ENCODE data around the gene COQ8A.
"Not testable (repeated sequence)": the region's sequence is repeated elsewhere in the genome, so short reads cannot be mapped to it uniquely, and the experiment has no call there.

COQ8A gene

GRCh38 chr1:226929260-226930111 is 10.6 kb upstream of the COQ8A start:
- not testable (repeated sequence) for DNase-seq

GRCh38 chr1:226934483-226935237 is 5.4 kb upstream of the COQ8A start:
- no peak for DNase-seq

GRCh38 chr1:226937940-226938725 is 2.0 kb upstream of the COQ8A start:
- no peak for DNase-seq

- DNase-seq = no peak
Observed at GRCh38 chr1:226938903-226939437, 1.1 kb upstream of the COQ8A start.

- peak; percentile 68 to 73 for DNase-seq
Observed at GRCh38 chr1:226939438-226940028, 561 bp upstream of the COQ8A start.

- no peak for DNase-seq
Observed at GRCh38 chr1:226940806-226941067, 643 bp downstream of the COQ8A start.

- no peak for DNase-seq
Observed at GRCh38 chr1:226942392-226942791, 2.3 kb downstream of the COQ8A start.

- no peak for DNase-seq
Observed at GRCh38 chr1:226943156-226943555, 3.1 kb downstream of the COQ8A start.

- no peak for DNase-seq
Observed at GRCh38 chr1:226943927-226944326, 3.8 kb downstream of the COQ8A start.

GRCh38 chr1:226945106-226945857 is 5.2 kb downstream of the COQ8A start:
- DNase-seq = no peak

GRCh38 chr1:226945858-226946245 is 5.8 kb downstream of the COQ8A start:
- no peak for DNase-seq

GRCh38 chr1:226946285-226946684 is 6.2 kb downstream of the COQ8A start:
- DNase-seq = no peak

- DNase-seq = no peak
Observed at GRCh38 chr1:226946841-226947240, 6.7 kb downstream of the COQ8A start.

- DNase-seq = no peak
Observed at GRCh38 chr1:226948051-226948450, 8.0 kb downstream of the COQ8A start.

- no peak for DNase-seq
Observed at GRCh38 chr1:226948480-226948879, 8.4 kb downstream of the COQ8A start.

- no peak for DNase-seq
Observed at GRCh38 chr1:226948996-226949395, 8.9 kb downstream of the COQ8A start.

GRCh38 chr1:226949401-226949800 is 9.3 kb downstream of the COQ8A start:
- DNase-seq = no peak

- no peak for DNase-seq
Observed at GRCh38 chr1:226950316-226950715, 10.2 kb downstream of the COQ8A start.

- DNase-seq = no peak
Observed at GRCh38 chr1:226950871-226951270, 10.8 kb downstream of the COQ8A start.

- DNase-seq = no peak
Observed at GRCh38 chr1:226951286-226952117, 11.4 kb downstream of the COQ8A start.

GRCh38 chr1:226952118-226952441 is 12.0 kb downstream of the COQ8A start:
- no peak for DNase-seq
